DOHH2 (cell line): ENCODE results near the gene TSPAN32.

ENCODE experiments used
- EZH2phosphoT487 ChIP-seq: fragments of 200-600 bp; sonication (generic); IDR thresholded peaks from 2 replicates; pipeline ENCODE4 v1.6.1; 2017; ENCODE audit warnings: borderline replicate concordance, mild to moderate bottlenecking, antibody characterized with exemption, low read length, moderate library complexity, mixed read lengths
- TF ChIP-seq, protein P1 (sequence below): fragments of 200-600 bp; sonication (generic); IDR thresholded peaks from one replicate; pipeline ENCODE4 v1.5.1; 2014; ENCODE audit warnings: antibody characterized with exemption, mild to moderate bottlenecking, low read depth, low read length; ENCODE audit not compliant: poor library complexity, severe bottlenecking

DNA sequence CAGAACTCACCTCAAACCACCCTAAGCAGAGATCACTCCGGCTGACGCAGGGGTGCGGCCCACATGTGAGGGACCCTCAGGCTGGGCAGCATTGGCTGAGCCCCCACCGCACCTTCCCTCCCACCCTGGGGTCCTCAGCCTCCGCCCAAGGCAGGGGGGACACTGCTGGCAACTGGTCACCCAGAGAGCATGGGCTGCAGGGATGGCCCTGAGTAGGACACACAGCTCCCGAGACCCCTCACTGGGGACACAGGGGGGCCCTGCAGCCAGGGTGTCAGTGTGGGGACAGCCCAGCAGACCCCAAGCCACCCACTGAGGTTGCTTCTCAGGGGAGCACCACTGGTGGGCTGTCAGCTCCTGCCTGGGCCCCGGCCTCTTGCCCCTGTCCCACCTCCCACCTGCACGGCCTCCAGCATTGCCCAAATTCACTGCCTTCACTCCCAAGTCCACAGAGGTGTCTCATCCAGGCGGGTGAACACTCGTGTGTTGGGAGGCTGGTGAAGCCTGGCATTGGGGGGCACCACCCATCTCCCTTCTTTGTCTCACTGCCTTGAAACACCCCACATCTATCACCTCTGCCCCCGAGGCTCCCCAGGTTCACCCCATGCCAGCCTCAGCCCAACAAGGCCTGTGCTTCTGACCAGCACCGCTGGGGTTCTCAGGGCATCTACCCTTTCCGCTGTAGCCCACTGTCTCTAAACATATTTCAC is 4.7 kb upstream of the TSPAN32 start:
- TF ChIP-seq, protein P1, sequence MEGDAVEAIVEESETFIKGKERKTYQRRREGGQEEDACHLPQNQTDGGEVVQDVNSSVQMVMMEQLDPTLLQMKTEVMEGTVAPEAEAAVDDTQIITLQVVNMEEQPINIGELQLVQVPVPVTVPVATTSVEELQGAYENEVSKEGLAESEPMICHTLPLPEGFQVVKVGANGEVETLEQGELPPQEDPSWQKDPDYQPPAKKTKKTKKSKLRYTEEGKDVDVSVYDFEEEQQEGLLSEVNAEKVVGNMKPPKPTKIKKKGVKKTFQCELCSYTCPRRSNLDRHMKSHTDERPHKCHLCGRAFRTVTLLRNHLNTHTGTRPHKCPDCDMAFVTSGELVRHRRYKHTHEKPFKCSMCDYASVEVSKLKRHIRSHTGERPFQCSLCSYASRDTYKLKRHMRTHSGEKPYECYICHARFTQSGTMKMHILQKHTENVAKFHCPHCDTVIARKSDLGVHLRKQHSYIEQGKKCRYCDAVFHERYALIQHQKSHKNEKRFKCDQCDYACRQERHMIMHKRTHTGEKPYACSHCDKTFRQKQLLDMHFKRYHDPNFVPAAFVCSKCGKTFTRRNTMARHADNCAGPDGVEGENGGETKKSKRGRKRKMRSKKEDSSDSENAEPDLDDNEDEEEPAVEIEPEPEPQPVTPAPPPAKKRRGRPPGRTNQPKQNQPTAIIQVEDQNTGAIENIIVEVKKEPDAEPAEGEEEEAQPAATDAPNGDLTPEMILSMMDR, result no peak
- TF ChIP-seq EZH2phosphoT487, result no peak
